CD14-positive monocyte (primary cell): ENCODE measurements around the gene COQ7. TPM values are rescaled to one million over a fixed set of nuclear protein-coding genes. Genes with fewer than 3 reads are reported as not detected.

ENCODE experiments used
- DNase-seq, 3 donors: peaks; one replicate each; pipeline ENCODE4 v3.0.0-alpha.2; 2011 to 2022
- H2AFZ ChIP-seq: 2 replicates; pipeline ENCODE4 v1.6.0; 2012; ENCODE audit warnings: mild to moderate bottlenecking, low read depth, low read length, inconsistent platforms; ENCODE audit not compliant: insufficient read depth, poor library complexity, severe bottlenecking
- H3K27ac ChIP-seq, 2 donors: 1 replicate in 1 of 2; 2 replicates in 1 of 2; pipeline ENCODE4 v1.5.1; 2012 to 2013; ENCODE audit warnings: low read length in 2 of 2, control low read depth in 1 of 2, inconsistent platforms in 1 of 2, low read depth in 1 of 2, mild to moderate bottlenecking in 1 of 2
- H3K27me3 ChIP-seq, 2 donors: one replicate each; pipeline versions ENCODE4 v1.6.0 to v1.6.1; 2011 to 2013; ENCODE audit warnings: low read length in 2 of 2; ENCODE audit not compliant: control insufficient read depth in 2 of 2, insufficient read depth in 2 of 2
- H3K36me3 ChIP-seq, 2 donors: replicated peaks in 1 of 2; 1 replicate in 1 of 2; 2 replicates in 1 of 2; pipeline versions ENCODE4 v1.5.1 to v1.6.1; 2012 to 2013; ENCODE audit warnings: low read length in 2 of 2, control low read depth in 1 of 2, inconsistent platforms in 1 of 2, mild to moderate bottlenecking in 1 of 2; ENCODE audit not compliant: insufficient read depth in 2 of 2, control insufficient read depth in 1 of 2
- H3K4me1 ChIP-seq, 2 donors: 1 replicate in 1 of 2; 2 replicates in 1 of 2; pipeline versions ENCODE4 v1.5.1 to v1.6.1; 2012 to 2013; ENCODE audit warnings: low read length in 2 of 2, control low read depth in 1 of 2, inconsistent platforms in 1 of 2, mild to moderate bottlenecking in 1 of 2, moderate library complexity in 1 of 2; ENCODE audit not compliant: insufficient read depth in 2 of 2, control insufficient read depth in 1 of 2
- H3K4me2 ChIP-seq: replicated peaks from 2 replicates; pipeline ENCODE3; 2012; ENCODE audit warnings: low read length, moderate library complexity, mild to moderate bottlenecking; ENCODE audit not compliant: poor library complexity, severe bottlenecking; ENCODE audit errors: extremely low read depth
- H3K4me3 ChIP-seq, 3 experiments: fragments of 200-600 bp in 1 of 3; sonication (generic) in 1 of 3; replicated peaks in 1 of 3; 1 replicate in 2 of 3; 2 replicates in 1 of 3; pipeline ENCODE4 v1.5.1; 2011 to 2013; ENCODE audit warnings: low read length in 3 of 3, mild to moderate bottlenecking in 3 of 3, control low read depth in 2 of 3, low read depth in 2 of 3, inconsistent platforms in 1 of 3, moderate library complexity in 1 of 3
- H3K79me2 ChIP-seq: 2 replicates; pipeline ENCODE4 v1.6.0; 2012; ENCODE audit warnings: mild to moderate bottlenecking, control low read depth, inconsistent platforms, low read length, moderate library complexity; ENCODE audit not compliant: insufficient read depth
- H3K9ac ChIP-seq: 2 replicates; pipeline ENCODE4 v1.6.0; 2017; ENCODE audit warnings: low read length, mild to moderate bottlenecking; ENCODE audit not compliant: insufficient read depth, poor library complexity, severe bottlenecking
- H3K9me3 ChIP-seq, 2 donors: replicated peaks in 1 of 2; 1 replicate in 1 of 2; 2 replicates in 1 of 2; pipeline versions ENCODE4 v1.5.1 to v1.6.1; 2012 to 2013; ENCODE audit warnings: low read length in 2 of 2, control low read depth in 1 of 2; ENCODE audit not compliant: control insufficient read depth in 1 of 2, insufficient read depth in 1 of 2
- H4K20me1 ChIP-seq: 2 replicates; pipeline ENCODE4 v1.6.0; 2012; ENCODE audit warnings: mild to moderate bottlenecking, low read length, control low read depth, moderate library complexity; ENCODE audit not compliant: insufficient read depth
- H3K27ac Mint-ChIP-seq, 7 donors: one replicate each; pipeline ENCODE4 v1.8.0; 2020; ENCODE audit warnings: mild to moderate bottlenecking in 7 of 7, mixed read lengths in 7 of 7, moderate library complexity in 6 of 7, inconsistent platforms in 2 of 7
- H3K27me3 Mint-ChIP-seq, 3 donors: one replicate each; pipeline ENCODE4 v1.8.0; 2021 to 2022; ENCODE audit warnings: low read depth in 3 of 3, mild to moderate bottlenecking in 3 of 3, mixed read lengths in 3 of 3, moderate library complexity in 3 of 3, inconsistent platforms in 1 of 3
- H3K36me3 Mint-ChIP-seq, 2 donors: one replicate each; pipeline ENCODE4 v1.8.0; 2020; ENCODE audit warnings: mixed read lengths in 2 of 2, inconsistent platforms in 1 of 2, mild to moderate bottlenecking in 1 of 2
- H3K4me1 Mint-ChIP-seq: one replicate; pipeline ENCODE4 v1.8.0; 2020; ENCODE audit warnings: mild to moderate bottlenecking, mixed read lengths
- H3K4me3 Mint-ChIP-seq, 2 donors: one replicate each; pipeline ENCODE4 v1.8.0; 2020; ENCODE audit warnings: mild to moderate bottlenecking in 2 of 2, mixed read lengths in 2 of 2, moderate library complexity in 1 of 2
- H3K9me3 Mint-ChIP-seq, 7 donors: one replicate each; pipeline ENCODE4 v1.8.0; 2020 to 2022; ENCODE audit warnings: mixed read lengths in 7 of 7, mild to moderate bottlenecking in 6 of 7, moderate library complexity in 6 of 7, inconsistent platforms in 2 of 7
- WGBS: methylation state at CpG from one replicate; pipeline ENCODE4 v1.1.5; 2013; ENCODE audit warnings: missing lambda C conversion rate; ENCODE audit not compliant: insufficient coverage; 5-methylcytosine and 5-hydroxymethylcytosine counted together
- intact Hi-C, 2 donors: fragments of 100-400 bp; cut with micrococcal nuclease; formaldehyde crosslinking; loops; one replicate each; pipeline versions ENCODE4 v1.15.0 to v1.15.1; 2023
- polyA plus RNA-seq, 3 donors: library from polyadenylated mRNA; depleted of rRNA in 1 of 3; unstranded in 2 of 3; stranded (reverse) in 1 of 3; fragments of 300-500 nt in 2 of 3; fragments of >200 nt in 1 of 3; fragmentation: Illumina TruSeq in 2 of 3; gene quantifications; 1 replicate in 2 of 3; 2 replicates in 1 of 3; pipeline ENCODE4 v1.2.3, GENCODE V29; 2012 to 2021
- TF ChIP-seq, protein P1 (sequence below): fragments of 200-600 bp; IDR thresholded peaks from one replicate; pipeline ENCODE4 v1.8.0; 2022; ENCODE audit warnings: antibody characterized with exemption, mild to moderate bottlenecking

The COQ7 gene
- polyA plus RNA-seq, 3 donors: 6.5 to 13.3 (median 12.2) TPM

- intact Hi-C loops: no loop called here
- H3K27me3 Mint-ChIP-seq: peaks cover 0 to 4% (median 2%) of the 10 kb centered on the region in 3 donors
Observed at GRCh38 chr16:19110537-19111360, 43.3 kb downstream of the COQ7 start.

DNA sequence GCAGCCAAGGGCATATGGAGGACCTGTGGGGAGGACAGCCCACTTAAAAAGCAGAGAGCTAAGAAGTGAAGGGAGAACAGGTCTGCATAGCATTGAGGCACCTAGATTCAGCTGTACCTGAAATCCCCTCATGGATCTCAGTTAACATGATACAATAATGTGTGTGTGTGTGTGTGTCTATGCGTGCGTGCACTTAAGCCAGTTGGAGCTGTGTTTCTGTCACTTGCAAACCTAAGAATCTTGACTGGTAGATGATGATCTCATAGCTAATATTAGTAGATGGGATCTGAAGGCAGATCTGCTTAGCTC lies 44.6 kb downstream of the COQ7 start:
- peaks cover 54 to 57% of the 10 kb centered on the region in 2 donors for H3K4me1 ChIP-seq
- DNase-seq: no peak
- no peaks in the 10 kb centered on the region for H3K9me3 ChIP-seq
- 94% methylated on average over 2 of the region's 2 CpGs for WGBS
- TF ChIP-seq, protein P1, sequence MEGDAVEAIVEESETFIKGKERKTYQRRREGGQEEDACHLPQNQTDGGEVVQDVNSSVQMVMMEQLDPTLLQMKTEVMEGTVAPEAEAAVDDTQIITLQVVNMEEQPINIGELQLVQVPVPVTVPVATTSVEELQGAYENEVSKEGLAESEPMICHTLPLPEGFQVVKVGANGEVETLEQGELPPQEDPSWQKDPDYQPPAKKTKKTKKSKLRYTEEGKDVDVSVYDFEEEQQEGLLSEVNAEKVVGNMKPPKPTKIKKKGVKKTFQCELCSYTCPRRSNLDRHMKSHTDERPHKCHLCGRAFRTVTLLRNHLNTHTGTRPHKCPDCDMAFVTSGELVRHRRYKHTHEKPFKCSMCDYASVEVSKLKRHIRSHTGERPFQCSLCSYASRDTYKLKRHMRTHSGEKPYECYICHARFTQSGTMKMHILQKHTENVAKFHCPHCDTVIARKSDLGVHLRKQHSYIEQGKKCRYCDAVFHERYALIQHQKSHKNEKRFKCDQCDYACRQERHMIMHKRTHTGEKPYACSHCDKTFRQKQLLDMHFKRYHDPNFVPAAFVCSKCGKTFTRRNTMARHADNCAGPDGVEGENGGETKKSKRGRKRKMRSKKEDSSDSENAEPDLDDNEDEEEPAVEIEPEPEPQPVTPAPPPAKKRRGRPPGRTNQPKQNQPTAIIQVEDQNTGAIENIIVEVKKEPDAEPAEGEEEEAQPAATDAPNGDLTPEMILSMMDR: no peak
- H3K36me3 ChIP-seq: no peaks in the 10 kb centered on the region
- H3K27ac ChIP-seq: no peak overlapping the region
- peaks cover 4 to 6% of the 10 kb centered on the region in 2 donors for H3K36me3 Mint-ChIP-seq
- peak overlapping the region in 1 of 7 donors; percentile 59 for H3K27ac Mint-ChIP-seq
- H3K27me3 ChIP-seq: no peaks in the 10 kb centered on the region
- H2AFZ ChIP-seq: no peak overlapping the region
- H3K9ac ChIP-seq: no peak overlapping the region
- no peak overlapping the region for H3K4me3 ChIP-seq
- H3K4me1 Mint-ChIP-seq: peaks cover 56% of the 10 kb centered on the region
- H4K20me1 ChIP-seq: peaks cover 21% of the 10 kb centered on the region
- intact Hi-C loops: no loop called here
- H3K4me3 Mint-ChIP-seq: peak overlapping the region in 1 of 2 donors; percentile 49
- H3K9me3 Mint-ChIP-seq: no peaks in the 10 kb centered on the region
- no peak overlapping the region for H3K4me2 ChIP-seq
- H3K79me2 ChIP-seq: peaks cover 33% of the 10 kb centered on the region
- H3K27me3 Mint-ChIP-seq: peaks cover 0 to 4% (median 2%) of the 10 kb centered on the region in 3 donors

More at GRCh38 chr16:19110537-19111360, 43.3 kb downstream of the COQ7 start:
- no peak overlapping the region for H3K27ac Mint-ChIP-seq
- no peak overlapping the region for H3K4me3 Mint-ChIP-seq
- no peak for DNase-seq
- Histone ChIP-seq H3K27ac (no peak overlapping the region), H3K79me2 (peaks cover 22% of the 10 kb centered on the region), H3K4me3 (no peak overlapping the region), H3K4me2 (no peak overlapping the region), H3K36me3 (no peaks in the 10 kb centered on the region), H2AFZ (no peak overlapping the region), H3K4me1 (peaks cover 54 to 57% of the 10 kb centered on the region in 2 donors), H3K9ac (no peak overlapping the region), H4K20me1 (peaks cover 11% of the 10 kb centered on the region), H3K27me3 (no peaks in the 10 kb centered on the region), H3K9me3 (no peaks in the 10 kb centered on the region)
- TF ChIP-seq, protein P1: no peak
- peaks cover 56% of the 10 kb centered on the region for H3K4me1 Mint-ChIP-seq
- 100% methylated on average over 2 of the region's 4 CpGs for WGBS
- peaks cover 4 to 6% of the 10 kb centered on the region in 2 donors for H3K36me3 Mint-ChIP-seq
- no peaks in the 10 kb centered on the region for H3K9me3 Mint-ChIP-seq
